Measurements from ENCODE around the gene THRAP3. TPM values are rescaled to one million over a fixed set of nuclear protein-coding genes. Genes with fewer than 3 reads are reported as not detected.
A peak's percentile ranks its signal among the peaks of the same experiment; 100 is the strongest.
"Not testable (repeated sequence)": the region's sequence is repeated elsewhere in the genome, so short reads cannot be mapped to it uniquely, and the experiment has no call there.

THRAP3 gene
- total and polyA plus RNA-seq, 12 donors, result 22.8 to 109 (median 98.9) TPM

- intact Hi-C loops (cut with DNase I), result loop anchor here in 1 of 10 donors (10.0 kb wide), 1 partner anchor 117 kb away; no protein-coding TSS in a partner anchor
- no peaks in the 10 kb centered on the region for H3K9me3 ChIP-seq
- H3K27ac ChIP-seq, result no peak overlapping the region
- no peaks in the 10 kb centered on the region for H3K27me3 ChIP-seq
- H3K4me3 ChIP-seq, result no peak overlapping the region
- DNase-seq, result no peak
- H3K36me3 ChIP-seq, result no peaks in the 10 kb centered on the region
- peaks cover 0 to 26% (median 12%) of the 10 kb centered on the region in 9 donors for H3K4me1 ChIP-seq
- no peak for ATAC-seq
- TF ChIP-seq CTCF (IDR thresholded peaks at IDR 0.05), result no peak
- WGBS, 2 donors, result 96 to 98% methylated on average over 3 of the region's 3 CpGs
Measured at GRCh38 chr1:36211307-36211706, 12.9 kb upstream of the THRAP3 start.

- Histone ChIP-seq H3K4me1 (peaks cover 0 to 22% (median 12%) of the 10 kb centered on the region in 9 donors), H3K27me3 (no peaks in the 10 kb centered on the region), H3K27ac (no peak overlapping the region), H3K9me3 (no peaks in the 10 kb centered on the region), H3K36me3 (no peaks in the 10 kb centered on the region), H3K4me3 (no peak overlapping the region)
- no peak for ATAC-seq
- intact Hi-C loops (cut with DNase I), result loop anchor here in 1 of 10 donors (10.0 kb wide), 1 partner anchor 117 kb away; no protein-coding TSS in a partner anchor
- 76% methylated on average over 2 of the region's 2 CpGs for WGBS, 2 donors
- no peak for TF ChIP-seq CTCF (IDR thresholded peaks at IDR 0.05)
- no peak for DNase-seq
Measured at GRCh38 chr1:36211841-36212240, 12.4 kb upstream of the THRAP3 start.

GRCh38 chr1:36212782-36213181 is 11.5 kb upstream of the THRAP3 start:
- DNase-seq, result no peak
- intact Hi-C loops (cut with DNase I), result loop anchor here in 1 of 10 donors (10.0 kb wide), 1 partner anchor 118 kb away; no protein-coding TSS in a partner anchor
- no peak for ATAC-seq
- Histone ChIP-seq H3K27ac (no peak overlapping the region), H3K9me3 (no peaks in the 10 kb centered on the region), H3K4me3 (no peak overlapping the region), H3K4me1 (peaks cover 0 to 16% (median 4%) of the 10 kb centered on the region in 9 donors), H3K27me3 (no peaks in the 10 kb centered on the region), H3K36me3 (no peaks in the 10 kb centered on the region)
- TF ChIP-seq CTCF (IDR thresholded peaks at IDR 0.05), result no peak
- 66 to 83% methylated on average over 2 of the region's 2 CpGs for whole genome bisulfite sequencing, 2 donors

GRCh38 chr1:36217670-36218069 is 6.6 kb upstream of the THRAP3 start:
- intact Hi-C loops (cut with DNase I), result loop anchor here in 1 of 10 donors (10.0 kb wide), 1 partner anchor 123 kb away; no protein-coding TSS in a partner anchor
- WGBS, 2 donors, result 42 to 50% methylated on average over 2 of the region's 2 CpGs
- H3K27ac ChIP-seq, result peak overlapping the region in 3 of 10 donors; percentile 20 to 30 (median 27)

GRCh38 chr1:36221901-36222300 is 2.3 kb upstream of the THRAP3 start:
- not testable (repeated sequence) for H3K9me3 ChIP-seq, ATAC-seq, H3K27ac ChIP-seq, H3K27me3 ChIP-seq, DNase-seq, H3K4me3 ChIP-seq
- Histone ChIP-seq H3K36me3 (peaks cover 0 to 10% (median 0%) of the 10 kb centered on the region in 9 donors), H3K4me1 (peaks cover 3 to 32% (median 28%) of the 10 kb centered on the region in 9 donors)
- WGBS, 2 donors, result 97% methylated on average over 7 of the region's 7 CpGs
- intact Hi-C loops (cut with DNase I), result loop anchor here (2.0 to 10.0 kb wide), 6 partner anchors 60 to 163 kb away; partner anchors contain the start of gene STK40 (in 1 of the 10)

More at GRCh38 chr1:36217670-36218069, 6.6 kb upstream of the THRAP3 start:
- Histone ChIP-seq H3K4me1 (peaks cover 0 to 17% (median under 1%) of the 10 kb centered on the region in 9 donors), H3K36me3 (no peaks in the 10 kb centered on the region), H3K27me3 (no peaks in the 10 kb centered on the region), H3K9me3 (no peaks in the 10 kb centered on the region), H3K4me3 (no peak overlapping the region)
- no peak for DNase-seq
- peak in 6 of 8 donors; percentile 65 to 78 (median 72) for ATAC-seq
- TF ChIP-seq CTCF (IDR thresholded peaks at IDR 0.05), result peak in 8 of 9 donors; percentile 7 to 62 (median 32)
